A172 (cell line): ENCODE results near the gene ACTN4. TPM values are rescaled to one million over a fixed set of nuclear protein-coding genes. Genes with fewer than 3 reads are reported as not detected.

Experiments
- DNase-seq: peaks from one replicate; pipeline ENCODE4 v3.0.0-alpha.2; 2015; ENCODE audit warnings: low spot score
- total RNA-seq: library from RNA; depleted of rRNA; stranded (reverse); fragments of >200 nt; shearing (Covaris generic); gene quantifications from 2 replicates; pipeline ENCODE4 v1.2.3, GENCODE V29; 2014

Gene ACTN4
- total RNA-seq, 1 experiment from 2014 or later, result 493 TPM

GRCh38 chr19:38693380-38694223 is 46.2 kb downstream of the ACTN4 start:
- DNase-seq, result peak; percentile 100

DNA sequence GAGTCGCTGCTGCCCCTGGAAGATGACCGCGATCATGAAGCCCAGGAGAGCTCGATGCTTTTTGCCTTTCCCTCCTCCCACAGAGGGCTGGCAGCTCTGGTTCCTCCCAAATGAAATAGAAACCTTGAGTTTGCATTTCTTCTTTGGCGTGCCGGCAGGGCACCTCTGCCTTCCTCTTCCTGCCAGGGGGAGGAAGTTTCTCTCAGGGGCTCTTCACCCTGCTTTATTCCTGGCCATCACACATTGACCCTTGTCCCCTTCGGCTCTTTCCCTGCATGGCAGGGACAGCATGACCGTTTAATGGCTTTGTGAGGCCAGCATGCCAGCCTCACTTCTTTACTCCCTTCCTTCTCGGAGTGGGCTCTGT is 47.9 kb downstream of the ACTN4 start:
- DNase-seq, result no peak

- DNase-seq, result no peak
Observed at GRCh38 chr19:38695832-38696728, 48.6 kb downstream of the ACTN4 start.

DNA sequence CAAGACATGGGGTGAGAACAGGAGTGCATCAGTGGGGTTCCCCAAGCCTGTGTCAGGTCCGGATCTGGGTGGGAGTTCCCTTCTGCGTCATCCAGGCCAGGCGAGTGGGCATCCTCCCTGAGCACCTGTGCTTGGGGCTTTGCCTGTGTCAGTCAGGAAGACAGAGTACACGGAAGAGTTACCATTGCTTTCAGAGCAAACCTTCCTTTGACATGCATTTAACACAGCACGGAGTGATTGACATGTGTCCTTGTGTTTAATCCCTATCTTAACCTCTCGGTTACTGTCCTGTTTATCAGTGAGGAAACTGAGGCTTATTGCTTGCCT is 49.2 kb downstream of the ACTN4 start:
- no peak for DNase-seq

- DNase-seq, result no peak
Observed at GRCh38 chr19:38697197-38697596, 49.7 kb downstream of the ACTN4 start.

- DNase-seq, result no peak
Observed at GRCh38 chr19:38697641-38698071, 50.2 kb downstream of the ACTN4 start.

DNA sequence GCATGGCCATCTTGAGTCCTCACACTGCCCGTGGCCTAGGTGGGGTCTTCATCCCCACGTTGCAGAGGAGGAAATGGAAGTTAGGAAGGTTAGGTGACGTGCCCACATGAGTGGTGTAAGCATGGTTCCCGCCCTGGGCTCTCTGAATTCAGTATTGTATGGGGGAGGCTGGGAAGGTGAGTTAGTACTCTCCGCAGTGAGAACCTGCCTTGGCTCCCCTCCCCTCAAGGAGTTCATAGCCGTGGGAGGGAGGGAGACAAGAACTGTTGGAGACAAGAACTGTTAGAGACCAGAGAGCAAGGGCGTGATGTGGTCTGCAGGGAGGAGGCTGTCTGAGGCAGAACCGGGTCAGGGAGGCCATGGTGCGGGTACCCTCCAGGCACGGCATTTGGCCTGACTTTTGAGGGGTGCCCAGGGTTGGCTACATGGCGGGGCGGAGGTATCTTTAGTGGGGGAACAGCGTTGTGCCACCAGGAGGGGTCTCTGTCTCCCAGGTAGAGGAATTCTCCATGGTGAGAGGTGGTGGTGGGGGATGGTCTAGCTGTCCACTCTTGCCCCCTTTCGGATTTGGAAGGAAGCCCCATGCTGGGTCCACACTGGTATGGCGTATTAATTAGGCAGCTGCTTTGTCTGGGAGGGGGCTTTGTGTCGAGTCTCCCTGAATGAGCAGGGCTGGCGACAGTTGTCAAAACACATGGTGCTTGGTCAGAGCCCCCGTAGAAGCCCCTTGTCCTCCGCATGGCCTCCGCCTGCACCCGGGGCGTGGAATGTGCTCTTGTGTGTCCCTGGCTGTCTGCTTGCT is 51.0 kb downstream of the ACTN4 start:
- no peak for DNase-seq

- no peak for DNase-seq
Observed at GRCh38 chr19:38699027-38699346, 51.5 kb downstream of the ACTN4 start.

DNA sequence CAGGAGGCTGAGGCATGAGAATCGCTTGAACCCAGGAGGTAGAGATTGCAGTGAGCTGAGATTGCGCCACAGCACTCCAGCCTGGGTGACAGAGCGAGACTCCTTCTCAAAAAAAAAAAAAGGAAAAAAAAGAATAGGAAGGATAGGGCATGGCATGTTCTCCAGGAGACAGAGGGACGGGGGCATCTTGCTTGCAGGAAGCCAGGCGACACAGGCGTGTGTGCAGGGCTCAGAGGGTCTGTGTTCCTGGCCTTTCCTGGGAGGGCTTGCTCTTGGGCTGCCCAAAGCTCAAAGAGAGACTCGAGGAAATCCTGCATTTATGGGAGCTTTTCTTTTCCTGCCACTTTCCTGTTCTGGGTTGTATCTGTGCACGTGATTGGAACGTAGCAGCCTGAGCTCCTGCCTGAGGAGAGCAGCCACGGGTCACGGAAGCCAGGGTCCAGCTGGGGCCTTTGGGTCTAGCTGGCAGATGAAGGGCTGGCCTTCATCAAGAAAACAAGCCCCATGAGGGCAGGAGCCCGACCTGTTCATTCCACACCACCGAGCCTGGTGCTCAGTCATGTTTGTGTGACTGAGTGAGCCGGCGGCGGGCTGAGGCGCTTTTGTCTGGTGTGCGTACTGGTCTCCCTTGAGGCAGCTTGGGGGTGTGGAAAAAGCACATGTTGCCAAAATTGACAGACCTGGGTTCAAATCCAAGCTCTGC is 52.3 kb downstream of the ACTN4 start:
- DNase-seq, result no peak

GRCh38 chr19:38700350-38700901 is 53.0 kb downstream of the ACTN4 start:
- no peak for DNase-seq

DNA sequence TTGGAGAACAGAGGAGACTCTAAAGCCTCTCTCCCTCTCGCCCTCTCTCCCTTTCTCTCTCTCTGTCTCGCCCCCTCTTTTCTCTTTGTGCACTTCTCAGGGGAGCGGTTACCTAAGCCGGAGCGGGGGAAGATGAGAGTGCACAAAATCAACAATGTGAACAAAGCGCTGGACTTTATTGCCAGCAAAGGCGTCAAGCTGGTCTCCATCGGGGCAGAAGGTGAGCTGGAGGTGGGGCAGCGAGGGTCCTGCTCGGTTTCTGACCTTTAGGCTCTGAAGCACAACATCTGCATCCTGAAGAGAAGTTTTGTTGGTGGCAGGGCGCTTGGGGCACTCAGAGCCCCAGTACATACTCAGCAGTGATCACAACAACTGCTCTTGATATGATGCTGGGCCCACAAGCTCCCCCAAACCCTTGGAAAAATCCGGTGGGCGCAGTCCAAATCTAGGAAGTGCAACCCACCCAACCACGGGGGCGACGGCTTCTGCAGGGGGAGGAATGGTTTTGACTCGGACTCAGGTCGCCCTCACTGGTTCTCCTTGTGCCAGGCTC is 53.5 kb downstream of the ACTN4 start:
- DNase-seq, result no peak

GRCh38 chr19:38701455-38702063 is 54.1 kb downstream of the ACTN4 start:
- DNase-seq, result no peak

DNA sequence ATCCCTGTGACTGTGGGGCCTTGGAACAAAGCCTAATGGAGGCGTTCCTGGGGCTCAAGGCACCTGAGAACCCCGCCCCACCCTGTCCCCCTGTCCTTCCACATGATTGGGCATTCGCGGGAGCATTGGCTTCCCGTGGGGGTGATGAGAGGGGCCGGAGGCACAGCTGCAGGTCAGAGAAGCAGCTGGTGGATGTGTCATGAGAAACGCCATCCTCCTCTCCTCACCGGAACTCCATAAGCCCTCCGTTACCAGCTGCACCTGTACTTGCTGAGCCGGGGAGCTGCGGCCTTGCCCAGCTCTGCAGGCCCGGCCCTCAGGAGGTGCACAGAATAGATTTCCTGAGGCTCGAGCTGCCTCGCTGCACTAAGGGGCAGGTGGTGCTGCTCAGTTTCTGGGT is 54.8 kb downstream of the ACTN4 start:
- DNase-seq, result no peak

GRCh38 chr19:38703509-38703908 is 56.1 kb downstream of the ACTN4 start:
- no peak for DNase-seq

GRCh38 chr19:38704488-38705026 is 57.1 kb downstream of the ACTN4 start:
- no peak for DNase-seq

- no peak for DNase-seq
Observed at GRCh38 chr19:38705197-38706019, 58.0 kb downstream of the ACTN4 start.

DNA sequence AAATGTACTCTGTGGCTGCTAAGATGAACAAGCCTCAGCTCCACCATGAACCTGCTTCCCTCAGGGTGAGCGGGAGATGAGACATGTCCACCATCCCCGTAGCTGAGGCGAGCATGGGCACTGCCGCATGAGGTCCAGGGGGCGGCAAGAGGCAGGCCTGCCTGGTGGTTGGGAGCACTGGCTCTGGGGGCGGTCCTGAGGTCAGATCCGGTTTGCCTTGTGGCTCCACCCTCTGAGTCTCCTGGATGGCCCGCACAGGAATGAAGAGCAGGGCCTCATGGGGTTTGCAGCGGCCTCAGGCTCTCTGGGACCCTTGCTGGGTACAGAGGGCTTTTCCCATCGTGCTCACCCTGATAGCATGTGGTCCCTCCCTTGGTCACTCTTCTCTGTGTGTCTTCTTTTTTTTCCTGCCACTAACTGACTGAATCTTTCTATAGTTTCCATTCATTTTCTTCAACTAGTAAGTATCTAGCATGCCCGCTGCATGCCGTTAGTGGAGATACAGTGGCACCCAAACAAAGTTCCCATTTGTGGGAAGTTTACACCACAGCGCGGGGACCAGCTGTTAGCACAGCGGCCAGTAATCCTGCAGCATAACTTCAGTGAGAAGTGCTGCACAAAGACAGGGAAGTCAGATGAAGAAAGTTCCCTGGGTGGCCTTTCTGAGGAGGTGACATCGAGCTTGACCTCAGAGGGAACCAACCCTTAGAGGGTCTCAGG is 59.5 kb downstream of the ACTN4 start:
- no peak for DNase-seq

GRCh38 chr19:38707512-38708114 is 60.2 kb downstream of the ACTN4 start:
- peak; percentile 47 for DNase-seq
